DMS79 (cell line): ENCODE measurements around the gene CMYA5.

Experiments used
- DNase-seq: peaks from one replicate; lab custom pipeline; 2025; lab: John Stamatoyannopoulos, UW

CMYA5 gene

GRCh38 chr5:79834754-79835714 is 145.4 kb downstream of the CMYA5 start:
- no peak for DNase-seq

DNA sequence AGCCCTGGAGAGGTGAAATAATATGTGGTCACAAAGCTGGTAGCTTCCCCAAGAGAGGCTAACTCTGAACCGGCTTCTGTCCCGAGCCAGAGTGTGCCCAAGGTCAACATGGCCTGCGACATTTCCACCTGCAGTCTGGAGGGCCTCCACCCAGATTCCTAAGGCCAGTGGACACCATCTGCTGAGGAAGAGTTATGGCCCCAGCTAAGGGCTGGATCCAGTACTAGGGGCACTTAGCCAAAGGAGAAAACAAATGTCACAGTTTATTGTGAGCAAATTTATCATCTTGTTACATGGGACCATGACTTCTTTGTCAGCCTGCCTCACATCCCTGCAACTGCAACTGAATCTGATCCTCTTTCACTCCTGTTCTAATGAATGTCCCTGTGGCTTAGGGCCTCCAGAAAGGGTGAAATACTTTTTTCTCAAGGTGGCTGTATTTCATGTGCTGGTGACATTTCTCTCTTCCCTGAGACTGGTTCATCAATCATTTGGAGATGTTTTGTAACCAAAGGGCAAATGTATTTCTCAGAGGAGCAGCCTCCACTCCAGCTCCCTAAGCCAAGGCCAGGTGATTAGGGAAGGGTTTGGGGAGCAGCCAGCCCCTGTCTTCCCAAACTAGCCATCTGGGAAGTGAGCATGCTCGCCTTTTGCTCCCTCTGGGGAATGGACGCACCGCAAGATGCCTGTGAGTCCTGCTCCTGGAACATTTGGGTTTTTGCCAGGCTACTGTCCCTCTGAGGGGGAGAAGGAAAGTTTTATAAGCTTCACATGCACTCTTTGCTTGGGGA is 148.3 kb downstream of the CMYA5 start:
- DNase-seq, result no peak

DNA sequence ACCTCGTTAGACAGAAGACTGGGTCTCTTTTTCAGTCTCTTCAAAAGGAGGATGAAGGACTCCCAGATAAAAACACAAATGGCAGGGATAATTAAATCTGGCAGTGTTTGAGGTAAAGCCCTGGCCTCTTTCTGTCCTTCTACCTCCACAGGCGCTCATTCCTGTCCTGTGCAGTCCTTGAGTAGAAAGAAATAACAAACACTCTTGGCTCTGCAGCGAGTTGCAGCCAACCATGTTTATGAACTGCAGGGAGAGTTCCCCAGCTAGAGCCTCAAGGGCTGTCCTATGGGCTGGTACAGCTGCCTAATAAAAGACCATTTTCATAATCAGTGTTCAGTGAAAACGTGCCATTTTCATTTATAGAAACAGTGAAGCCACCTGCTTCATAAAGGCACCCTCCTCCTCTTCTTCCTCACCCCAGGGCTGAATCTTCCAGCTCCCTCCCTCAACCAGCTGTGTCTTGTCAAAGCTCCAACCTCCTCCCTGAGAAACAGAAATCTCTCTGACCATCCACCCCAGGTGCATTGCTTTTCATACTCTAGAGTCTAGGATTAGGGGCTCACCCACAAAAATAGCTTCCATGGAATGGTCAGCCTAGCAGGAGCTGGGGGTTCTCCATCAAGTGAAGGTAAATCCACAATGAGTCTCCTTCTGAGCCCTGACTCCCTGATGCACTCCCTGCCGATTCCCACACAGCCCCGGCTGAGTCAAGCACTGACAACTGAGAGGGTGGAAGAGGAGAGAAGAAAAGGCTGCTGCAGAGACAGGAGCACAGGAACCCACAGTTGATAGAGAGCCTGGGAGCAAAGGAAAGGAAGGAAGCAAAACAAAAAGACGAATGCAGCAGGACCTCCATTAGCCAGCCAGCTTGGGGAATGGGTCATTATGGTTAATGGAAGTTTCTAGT is 150.7 kb downstream of the CMYA5 start:
- DNase-seq, result peak; percentile 9

- DNase-seq, result no peak
Observed at GRCh38 chr5:79841172-79841571, 151.5 kb downstream of the CMYA5 start.

DNA sequence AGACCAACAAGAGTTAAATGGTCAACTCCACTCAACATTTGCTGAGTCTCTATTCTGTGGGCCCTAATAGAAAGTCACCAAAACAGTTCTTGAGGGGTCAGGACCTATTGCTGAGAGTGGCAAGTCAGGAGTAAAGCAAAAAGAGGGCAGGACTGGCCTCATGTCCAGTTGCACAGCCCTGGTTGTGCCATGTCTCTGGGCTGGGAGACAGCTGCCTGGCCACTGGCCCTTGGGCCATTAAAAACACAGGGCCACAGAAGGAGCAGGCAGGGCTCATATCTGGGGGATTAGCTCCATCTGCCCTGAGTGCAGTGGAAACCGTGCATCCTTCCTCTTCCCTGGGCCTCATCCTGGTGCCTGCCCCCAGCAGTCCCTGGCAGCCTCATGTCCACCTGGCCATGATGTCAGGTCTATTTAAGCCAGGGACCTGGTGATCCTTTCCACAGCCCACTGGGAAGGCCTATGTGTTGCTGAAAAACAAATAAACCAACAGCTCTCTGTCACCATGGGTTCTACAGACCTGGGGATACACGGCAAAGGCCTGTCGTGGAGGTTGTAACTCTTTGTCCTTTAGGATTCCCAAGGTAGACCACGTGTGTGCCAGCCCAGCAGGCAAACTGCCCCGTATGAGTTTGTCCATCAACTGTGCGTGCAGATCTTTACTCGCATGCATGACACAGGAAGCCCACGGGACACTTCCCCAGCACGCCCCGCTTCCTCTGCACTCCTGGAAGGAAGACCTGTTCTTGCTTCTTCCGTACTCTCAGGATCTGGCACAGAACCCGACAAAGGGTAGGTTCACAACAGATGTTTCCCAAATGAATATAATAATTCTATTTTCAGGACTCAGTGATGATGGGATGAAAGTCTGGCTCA is 152.6 kb downstream of the CMYA5 start:
- DNase-seq, result no peak

GRCh38 chr5:79842991-79843390 is 153.4 kb downstream of the CMYA5 start:
- DNase-seq, result no peak

DNA sequence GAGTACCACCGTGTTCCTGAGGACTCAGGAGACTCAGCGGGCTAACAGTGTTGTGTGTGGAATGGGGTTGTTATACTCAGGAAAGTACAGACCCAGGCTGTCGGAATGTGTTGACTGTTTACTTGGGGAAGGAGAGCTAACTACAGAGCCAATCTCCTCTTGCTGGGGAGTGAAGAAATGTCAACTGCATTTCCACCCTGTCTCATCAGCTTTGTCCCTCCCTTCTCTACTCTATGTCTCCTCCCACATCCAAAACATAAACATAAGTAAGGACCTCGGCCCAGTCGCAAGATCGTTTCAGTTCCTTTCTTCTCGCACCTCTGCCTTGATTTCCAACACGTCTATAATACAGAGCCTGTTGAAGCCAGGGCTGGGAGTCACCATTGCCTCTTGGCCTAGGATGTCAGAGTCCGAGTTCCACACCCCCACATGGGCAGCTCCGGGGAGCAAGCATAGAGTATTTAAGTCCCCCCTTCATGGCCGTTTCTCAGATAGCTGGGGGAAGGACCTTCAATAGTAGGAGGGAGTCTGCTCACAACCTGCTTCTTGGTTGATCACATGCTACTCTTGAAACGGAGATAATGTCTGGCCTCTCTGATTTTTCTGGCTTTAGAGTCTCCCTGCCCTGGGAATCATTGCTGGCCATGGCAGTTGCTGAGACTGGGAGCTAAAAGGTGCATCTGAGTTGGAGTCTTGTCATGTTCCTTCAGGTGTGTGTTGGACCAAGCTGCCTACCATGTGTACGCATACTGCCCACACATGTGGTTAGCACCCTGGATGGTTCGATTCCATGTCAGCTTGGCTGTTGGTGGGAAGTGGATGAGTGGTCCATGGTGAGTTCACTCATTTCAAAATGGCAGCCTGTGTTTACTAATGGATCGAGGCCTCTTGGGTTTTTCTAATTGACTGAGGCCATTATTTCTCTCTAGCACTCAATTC is 154.1 kb downstream of the CMYA5 start:
- no peak for DNase-seq

- no peak for DNase-seq
Observed at GRCh38 chr5:79844571-79844970, 154.9 kb downstream of the CMYA5 start.

- no peak for DNase-seq
Observed at GRCh38 chr5:79845448-79846197, 156.0 kb downstream of the CMYA5 start.

GRCh38 chr5:79846198-79846521 is 156.5 kb downstream of the CMYA5 start:
- no peak for DNase-seq

DNA sequence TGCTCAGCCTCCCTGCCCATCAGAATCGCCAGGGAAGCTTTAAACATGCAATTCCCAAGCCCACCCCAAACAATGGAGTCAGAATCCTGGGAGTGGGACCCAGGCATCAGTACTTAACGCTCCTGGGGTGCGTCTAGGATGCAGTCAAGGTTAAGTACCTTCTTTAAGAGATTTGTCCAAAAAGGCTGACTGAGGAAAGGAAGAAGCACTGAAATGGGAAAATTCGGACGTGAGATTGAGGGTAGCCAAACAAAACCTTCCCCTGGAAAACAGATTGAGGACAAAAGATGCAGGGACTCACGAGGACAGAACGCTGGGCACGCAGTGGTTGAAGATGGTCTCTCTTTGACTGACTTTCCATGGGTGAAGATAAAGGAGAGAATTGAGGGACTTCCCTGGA is 157.9 kb downstream of the CMYA5 start:
- no peak for DNase-seq

GRCh38 chr5:79849061-79849460 is 159.4 kb downstream of the CMYA5 start:
- no peak for DNase-seq
